OCI-LY7 (cell line): ENCODE results near the gene FGF18. TPM values are rescaled to one million over a fixed set of nuclear protein-coding genes. Genes with fewer than 3 reads are reported as not detected.

Source experiments
- BruUV-seq: library from RNA; stranded (reverse); fragments of 400-500 nt; replicated peaks from 2 replicates; lab custom pipeline; 2021; lab: Mats Ljungman, UMichigan
- CTCF ChIA-PET: fragments of 300-600 bp; sonication (Branson Sonifier 250); formaldehyde crosslinking; loops from one replicate; lab custom pipeline; 2022; ENCODE audit warnings: antibody characterized with exemption; ENCODE audit not compliant: unreplicated experiment; lab: Charles Lee
- POLR2A ChIA-PET: fragments of 300-600 bp; sonication (Branson Sonifier 250); formaldehyde crosslinking; loops from one replicate; lab custom pipeline; 2022; ENCODE audit warnings: antibody characterized with exemption; lab: Charles Lee
- DNase-seq: peaks from one replicate; pipeline ENCODE4 v3.0.0-alpha.2; 2015; ENCODE audit warnings: low spot score
- H2AFZ ChIP-seq: fragments of 200-600 bp; sonication (generic), shearing (Covaris generic); 2 replicates; pipeline ENCODE4 v1.6.1; 2014; ENCODE audit warnings: mild to moderate bottlenecking, antibody characterized with exemption, low read length, moderate library complexity
- H3K27ac ChIP-seq: fragments of 200-600 bp; sonication (generic); 2 replicates; pipeline ENCODE4 v1.5.1; 2014; ENCODE audit warnings: mixed run types, low read depth, mild to moderate bottlenecking, moderate library complexity, low read length, inconsistent platforms; ENCODE audit not compliant: poor library complexity, severe bottlenecking
- H3K36me3 ChIP-seq: fragments of 200-600 bp; sonication (generic); 2 replicates; pipeline ENCODE4 v1.6.1; 2014; ENCODE audit warnings: mild to moderate bottlenecking, antibody characterized with exemption, low read length, moderate library complexity, mixed read lengths; ENCODE audit not compliant: insufficient read depth
- H3K4me1 ChIP-seq: fragments of 200-600 bp; sonication (generic); 2 replicates; pipeline ENCODE4 v1.5.1; 2014; ENCODE audit warnings: mild to moderate bottlenecking, low read length; ENCODE audit not compliant: insufficient read depth, poor library complexity, severe bottlenecking
- H3K4me2 ChIP-seq: fragments of 200-600 bp; sonication (generic); 2 replicates; pipeline ENCODE4 v1.6.1; 2014; ENCODE audit warnings: mild to moderate bottlenecking, low read length
- H3K4me3 ChIP-seq: fragments of 200-600 bp; sonication (generic); 2 replicates; pipeline ENCODE4 v1.5.1; 2014; ENCODE audit warnings: mild to moderate bottlenecking, low read depth, low read length; ENCODE audit not compliant: poor library complexity, severe bottlenecking
- H3K79me2 ChIP-seq: fragments of 200-600 bp; sonication (generic); 2 replicates; pipeline ENCODE4 v1.6.1; 2016; ENCODE audit warnings: low read depth, mild to moderate bottlenecking, low read length, moderate library complexity, mixed read lengths; ENCODE audit not compliant: insufficient read depth
- H3K9me2 ChIP-seq: fragments of 200-600 bp; sonication (generic); 2 replicates; pipeline ENCODE4 v1.6.1; 2016; ENCODE audit warnings: mild to moderate bottlenecking, low read length, mixed read lengths; ENCODE audit not compliant: insufficient read depth
- H3K9me3 ChIP-seq: fragments of 200-600 bp; sonication (generic); 2 replicates; pipeline ENCODE4 v1.6.1; 2014; ENCODE audit warnings: mild to moderate bottlenecking, mixed run types, low read length, mixed read lengths
- H4K20me1 ChIP-seq: fragments of 200-600 bp; sonication (generic); 2 replicates; pipeline ENCODE4 v1.6.1; 2014; ENCODE audit warnings: mild to moderate bottlenecking, antibody characterized with exemption, low read length, moderate library complexity, mixed read lengths; ENCODE audit not compliant: insufficient read depth
- CTCF ChIP-seq: fragments of 200-600 bp; sonication (generic); conservative IDR thresholded peaks from 2 replicates; pipeline ENCODE4 v1.5.1; 2014; ENCODE audit warnings: mild to moderate bottlenecking, antibody characterized with exemption, low read length, moderate library complexity, mixed read lengths
- EZH2phosphoT487 ChIP-seq: fragments of 200-600 bp; sonication (generic); IDR thresholded peaks from 2 replicates; pipeline ENCODE4 v1.6.1; 2018; ENCODE audit warnings: low read depth, borderline replicate concordance, mild to moderate bottlenecking, mixed run types, antibody characterized with exemption, low read length, moderate library complexity, mixed read lengths
- intact Hi-C: fragments of 100-400 bp; cut with micrococcal nuclease; formaldehyde crosslinking; loops from one replicate; pipeline ENCODE4 v1.10.0; 2022; ENCODE audit not compliant: unreplicated experiment
- total RNA-seq, 2 experiments: library from RNA; depleted of rRNA in 1 of 2; stranded (reverse); fragments of >200 nt in 1 of 2; shearing (Covaris generic) in 1 of 2; gene quantifications; 2 replicates each; pipeline ENCODE4 v1.2.3, GENCODE V29; 2014 to 2022

Gene FGF18
- total RNA-seq, 2 experiments from 2014 or later = 0.16 TPM; not detected in 1

- no peaks in the 10 kb centered on the region for H3K36me3 ChIP-seq
- DNase-seq = no peak
- no peak overlapping the region for H3K4me3 ChIP-seq
- no peak overlapping the region for H3K27ac ChIP-seq
- intact Hi-C loops = loop anchor here (2.0 to 5.0 kb wide), 2 partner anchors 421 to 557 kb away; no protein-coding TSS in a partner anchor
- H3K9me3 ChIP-seq = no peaks in the 10 kb centered on the region
- no peak overlapping the region for H2AFZ ChIP-seq
- no peaks in the 10 kb centered on the region for H4K20me1 ChIP-seq
- BruUV-seq = no TSS peak
- TF ChIP-seq EZH2phosphoT487 = no peak
- no peak for TF ChIP-seq CTCF
- no peak overlapping the region for H3K4me2 ChIP-seq
- CTCF ChIA-PET = no interaction called here
- POLR2A ChIA-PET = no interaction called here
- H3K79me2 ChIP-seq = no peaks in the 10 kb centered on the region
- no peaks in the 10 kb centered on the region for H3K4me1 ChIP-seq
- H3K9me2 ChIP-seq = no peaks in the 10 kb centered on the region
Observed at GRCh38 chr5:171485668-171486067, 66.2 kb downstream of the FGF18 start.

- no peaks in the 10 kb centered on the region for H3K79me2 ChIP-seq
- H4K20me1 ChIP-seq = no peaks in the 10 kb centered on the region
- CTCF ChIA-PET = no interaction called here
- no peak overlapping the region for H2AFZ ChIP-seq
- POLR2A ChIA-PET = no interaction called here
- H3K4me2 ChIP-seq = no peak overlapping the region
- H3K27ac ChIP-seq = no peak overlapping the region
- no TSS peak for BruUV-seq
- no peaks in the 10 kb centered on the region for H3K4me1 ChIP-seq
- no peaks in the 10 kb centered on the region for H3K9me3 ChIP-seq
- intact Hi-C loops = loop anchor here (5.0 kb wide), 1 partner anchor 556 kb away; no protein-coding TSS in a partner anchor
- H3K4me3 ChIP-seq = no peak overlapping the region
- H3K9me2 ChIP-seq = no peaks in the 10 kb centered on the region
- no peaks in the 10 kb centered on the region for H3K36me3 ChIP-seq
- DNase-seq = no peak
- TF ChIP-seq CTCF (no peak), EZH2phosphoT487 (no peak)
Observed at GRCh38 chr5:171486613-171487012, 67.2 kb downstream of the FGF18 start.

GRCh38 chr5:171488876-171489275 lies 69.4 kb downstream of the FGF18 start:
- no peaks in the 10 kb centered on the region for H3K79me2 ChIP-seq
- POLR2A ChIA-PET = no interaction called here
- no peak overlapping the region for H3K4me2 ChIP-seq
- BruUV-seq = no TSS peak
- H2AFZ ChIP-seq = no peak overlapping the region
- intact Hi-C loops = loop anchor here (5.0 kb wide), 1 partner anchor 553 kb away; no protein-coding TSS in a partner anchor
- TF ChIP-seq EZH2phosphoT487 = no peak
- TF ChIP-seq CTCF = no peak
- no peaks in the 10 kb centered on the region for H3K9me2 ChIP-seq
- CTCF ChIA-PET = no interaction called here
- H3K9me3 ChIP-seq = no peaks in the 10 kb centered on the region
- H3K27ac ChIP-seq = no peak overlapping the region
- H3K4me3 ChIP-seq = no peak overlapping the region
- H3K36me3 ChIP-seq = no peaks in the 10 kb centered on the region
- no peak for DNase-seq
- H3K4me1 ChIP-seq = no peaks in the 10 kb centered on the region
- H4K20me1 ChIP-seq = no peaks in the 10 kb centered on the region
